Measurements from ENCODE around the gene NDUFA11.

The NDUFA11 gene

GRCh38 chr19:5910638-5910907, 7.0 kb upstream of the NDUFA11 start:
- no peaks in the 10 kb centered on the region for H3K9me3 ChIP-seq (ENCODE audit: control insufficient read depth, insufficient read depth, low read length)
- H3K36me3 ChIP-seq (ENCODE audit: control insufficient read depth, low read length) = peaks cover 3% of the 10 kb centered on the region

GRCh38 chr19:5908773-5909442, 5.3 kb upstream of the NDUFA11 start:
- Histone ChIP-seq H3K9me2 (replicated peaks; ENCODE audit: control insufficient read depth, low read length) (no peaks in the 10 kb centered on the region), H3K4me3 (ENCODE audit: low read length) (no peak overlapping the region), H3K27me3 (ENCODE audit: control insufficient read depth, low read length) (no peaks in the 10 kb centered on the region), H3K36me3 (ENCODE audit: control insufficient read depth, low read length) (no peaks in the 10 kb centered on the region), H3F3A (ENCODE audit: control insufficient read depth, insufficient read depth) (no peaks in the 10 kb centered on the region), H3K4me2 (ENCODE audit: low read length) (no peak overlapping the region), H3K27ac (ENCODE audit: low read depth, low read length) (no peak overlapping the region), H4K20me1 (ENCODE audit: control insufficient read depth, insufficient read depth, low read depth, low read length) (no peaks in the 10 kb centered on the region), H3K9me3 (ENCODE audit: control insufficient read depth, insufficient read depth, low read length) (no peaks in the 10 kb centered on the region), H3K79me2 (ENCODE audit: control insufficient read depth, low read length) (no peaks in the 10 kb centered on the region), H3K4me1 (ENCODE audit: control insufficient read depth, low read length) (peaks cover 5% of the 10 kb centered on the region)
- TF ChIP-seq CTCF (IDR thresholded peaks at IDR 0.05; ENCODE audit: low read depth, low read length, poor library complexity, severe bottlenecking) (no peak), EZH2phosphoT487 (IDR thresholded peaks at IDR 0.05; ENCODE audit: borderline replicate concordance, low read length) (no peak)

More at GRCh38 chr19:5910638-5910907, 7.0 kb upstream of the NDUFA11 start:
- H4K20me1 ChIP-seq (ENCODE audit: control insufficient read depth, insufficient read depth, low read depth, low read length) = no peaks in the 10 kb centered on the region
- TF ChIP-seq EZH2phosphoT487 (IDR thresholded peaks at IDR 0.05; ENCODE audit: borderline replicate concordance, low read length) (no peak), CTCF (IDR thresholded peaks at IDR 0.05; ENCODE audit: low read depth, low read length, poor library complexity, severe bottlenecking) (no peak)
- H3K79me2 ChIP-seq (ENCODE audit: control insufficient read depth, low read length) = no peaks in the 10 kb centered on the region
- no peaks in the 10 kb centered on the region for H3F3A ChIP-seq (ENCODE audit: control insufficient read depth, insufficient read depth)
- H3K27ac ChIP-seq (ENCODE audit: low read depth, low read length) = no peak overlapping the region
- H3K4me1 ChIP-seq (ENCODE audit: control insufficient read depth, low read length) = peaks cover 2% of the 10 kb centered on the region
- no peaks in the 10 kb centered on the region for H3K9me2 ChIP-seq (replicated peaks; ENCODE audit: control insufficient read depth, low read length)
- no peaks in the 10 kb centered on the region for H3K27me3 ChIP-seq (ENCODE audit: control insufficient read depth, low read length)
- no peak overlapping the region for H3K4me3 ChIP-seq (ENCODE audit: low read length)
- no peak overlapping the region for H3K4me2 ChIP-seq (ENCODE audit: low read length)

GRCh38 chr19:5907241-5907640, 3.7 kb upstream of the NDUFA11 start:
- no peaks in the 10 kb centered on the region for H3K9me3 ChIP-seq (ENCODE audit: control insufficient read depth, insufficient read depth, low read length)

More at GRCh38 chr19:5907241-5907640, 3.7 kb upstream of the NDUFA11 start:
- peaks cover 14% of the 10 kb centered on the region for H3K79me2 ChIP-seq (ENCODE audit: control insufficient read depth, low read length)
- H3K27ac ChIP-seq (ENCODE audit: low read depth, low read length) = no peak overlapping the region
- no peak overlapping the region for H3K4me2 ChIP-seq (ENCODE audit: low read length)
- no peaks in the 10 kb centered on the region for H4K20me1 ChIP-seq (ENCODE audit: control insufficient read depth, insufficient read depth, low read depth, low read length)
- no peak for TF ChIP-seq CTCF (IDR thresholded peaks at IDR 0.05; ENCODE audit: low read depth, low read length, poor library complexity, severe bottlenecking)
- no peak for TF ChIP-seq EZH2phosphoT487 (IDR thresholded peaks at IDR 0.05; ENCODE audit: borderline replicate concordance, low read length)
- peaks cover 9% of the 10 kb centered on the region; the same call in 1 of the 2 replicates for H3K36me3 ChIP-seq (ENCODE audit: control insufficient read depth, low read length)
- H3F3A ChIP-seq (ENCODE audit: control insufficient read depth, insufficient read depth) = no peaks in the 10 kb centered on the region
- H3K27me3 ChIP-seq (ENCODE audit: control insufficient read depth, low read length) = no peaks in the 10 kb centered on the region
- H3K4me1 ChIP-seq (ENCODE audit: control insufficient read depth, low read length) = peaks cover 10% of the 10 kb centered on the region
- no peaks in the 10 kb centered on the region for H3K9me2 ChIP-seq (replicated peaks; ENCODE audit: control insufficient read depth, low read length)
- H3K4me3 ChIP-seq (ENCODE audit: low read length) = no peak overlapping the region

Measured in DOHH2 (cell line).